COLO829 (cell line): Measurements from ENCODE around the gene VDR.
A peak's percentile ranks its signal among the peaks of the same experiment; 100 is the strongest.

ENCODE experiments used
- DNase-seq: peaks from one replicate; pipeline ENCODE4 v3.0.0; 2012; ENCODE audit warnings: low spot score

The VDR gene

DNA sequence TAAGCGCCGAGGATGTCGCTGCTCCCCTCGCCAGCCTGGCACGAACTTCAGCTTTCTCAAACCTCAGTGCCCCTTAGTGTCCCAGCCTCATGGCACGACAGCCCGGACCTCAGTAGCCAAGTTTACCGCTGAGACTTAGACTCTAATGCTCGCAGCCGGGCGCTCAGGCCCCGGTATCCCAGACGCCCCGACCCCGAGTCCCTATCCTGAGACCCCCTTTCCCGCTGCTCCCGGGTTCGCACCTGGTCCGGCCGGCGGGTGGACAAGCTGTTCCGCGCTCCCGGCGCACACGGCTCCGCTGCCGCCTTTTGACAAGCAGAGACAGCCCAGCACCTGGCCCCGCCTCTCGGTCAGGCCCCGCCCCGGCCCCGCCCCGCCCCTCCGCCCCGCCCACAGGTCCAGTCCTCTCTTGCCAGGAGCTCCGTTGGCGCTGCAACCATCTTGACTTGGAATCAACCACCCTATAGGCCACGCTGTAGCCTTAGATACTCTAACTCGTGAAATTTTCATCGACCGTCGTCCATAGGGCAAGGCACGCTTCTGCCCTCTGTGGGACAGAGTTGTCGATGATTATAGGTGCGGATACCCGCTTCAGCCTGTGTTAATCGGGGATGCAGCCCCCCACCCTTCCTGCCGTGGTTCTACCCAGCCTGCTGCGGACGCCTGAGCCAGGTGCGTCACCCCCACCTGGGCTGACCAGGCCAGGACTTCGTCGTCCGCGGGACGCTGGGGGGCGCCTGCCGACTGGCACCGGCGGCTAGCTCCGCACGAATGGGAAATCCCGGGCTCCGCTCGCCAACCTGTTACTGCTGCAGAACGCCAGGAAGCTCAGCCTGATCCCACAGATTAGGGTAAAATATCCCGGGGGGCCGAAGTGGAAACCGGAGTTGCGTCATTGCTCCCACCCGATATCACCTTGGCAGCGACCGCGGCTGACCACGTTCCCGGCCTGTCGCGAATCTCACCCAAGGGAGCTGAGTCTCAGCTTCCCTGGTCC, at the start of gene VDR:
Gene VDR, minus strand, starts transcription at position 282 of the 997 bp plus-strand sequence. CDS start 25,881 bp downstream, outside the sequence.
- DNase-seq, result peak; percentile 90

DNA sequence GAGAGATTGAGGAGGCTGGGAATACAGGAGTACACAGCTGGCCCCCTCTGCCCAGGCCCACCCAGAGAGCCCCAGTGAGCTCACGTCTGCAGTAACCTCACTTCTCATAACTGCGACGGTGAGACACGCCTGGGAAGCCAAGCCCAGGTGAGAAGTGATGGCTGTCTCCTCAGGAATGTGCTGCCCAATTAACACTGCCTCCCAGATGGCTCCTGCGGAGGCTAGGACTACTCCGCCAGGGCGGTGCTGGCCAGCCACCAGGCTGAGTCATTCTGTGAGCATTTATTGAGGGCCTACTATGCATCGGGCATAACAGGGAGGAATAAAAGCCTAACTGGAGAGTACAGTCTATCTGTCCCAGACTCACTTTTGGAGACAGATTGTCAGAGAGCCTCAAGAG, 49.3 kb upstream of the VDR start:
- DNase-seq, result no peak

DNA sequence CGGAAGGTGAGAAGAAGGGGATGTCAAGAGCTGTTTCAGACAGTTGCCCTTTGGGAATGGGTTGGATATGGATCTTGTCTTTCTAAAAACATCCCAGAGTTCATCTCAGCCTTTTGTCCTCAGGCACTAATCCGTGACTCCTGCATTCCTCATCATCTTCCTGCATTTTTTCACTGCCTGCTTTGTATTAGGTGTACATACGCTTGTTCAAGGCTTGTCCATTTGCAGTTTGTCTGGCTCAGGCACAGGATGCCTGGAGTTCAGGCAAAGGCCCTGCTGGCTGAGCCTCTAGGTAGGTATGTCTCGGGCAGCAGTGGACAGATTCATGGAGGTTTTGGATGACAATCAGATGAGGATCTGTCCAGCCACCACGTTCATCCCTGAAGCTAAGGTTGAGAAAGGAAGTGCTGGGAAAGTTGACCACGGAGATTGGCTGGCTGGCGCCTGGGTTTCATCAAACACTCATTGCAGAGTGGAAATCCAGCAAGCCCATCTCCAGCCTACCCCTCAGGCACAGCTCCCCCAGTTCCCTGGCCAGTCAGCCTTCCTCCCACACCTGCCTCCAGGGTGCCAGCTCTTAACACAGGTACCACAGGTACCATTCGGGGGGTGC, 46.2 kb upstream of the VDR start:
- no peak for DNase-seq

DNA sequence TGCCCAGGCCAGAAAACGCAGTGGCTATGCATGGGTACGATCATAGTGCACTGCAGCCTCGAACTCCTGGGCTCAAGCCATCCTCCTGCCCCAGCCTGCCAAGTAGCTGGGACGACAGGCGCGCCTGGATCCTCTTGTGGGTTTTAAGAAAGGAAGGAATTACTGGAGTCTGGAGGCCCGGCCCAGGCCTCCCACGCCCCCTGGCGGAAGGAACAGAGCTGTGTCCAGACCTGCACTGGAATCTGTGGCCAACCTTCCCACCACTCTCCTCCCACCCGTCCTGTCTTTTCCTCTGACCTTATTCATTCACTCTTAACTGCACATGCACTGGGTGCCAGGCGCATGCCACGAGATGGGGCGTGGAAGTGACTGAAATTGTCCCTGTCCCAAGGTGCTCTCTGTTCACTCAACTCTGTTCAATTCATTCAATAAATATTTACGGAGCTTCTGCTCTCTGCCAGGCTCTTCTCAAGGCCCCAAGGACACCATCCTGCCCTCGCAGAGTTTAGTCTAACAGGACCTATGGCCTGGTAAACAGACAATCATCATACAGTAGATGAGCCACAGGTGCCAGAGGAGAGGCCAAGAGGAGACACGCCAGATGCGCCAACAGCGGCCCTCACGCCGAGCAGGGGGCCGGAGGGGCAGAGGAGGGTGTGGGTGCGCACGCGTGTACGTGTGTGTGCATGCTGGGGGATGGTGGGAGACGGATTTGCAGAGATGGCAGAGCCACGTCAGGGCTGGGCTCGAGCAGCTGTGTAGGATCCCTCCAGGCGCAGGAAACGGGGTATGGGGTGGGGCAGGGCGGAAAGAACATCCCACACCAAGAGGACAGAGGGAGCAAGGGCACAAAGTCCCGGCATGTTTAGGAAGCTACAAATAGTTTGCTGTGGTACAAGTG, 44.9 kb upstream of the VDR start:
- peak; percentile 91 for DNase-seq

- no peak for DNase-seq
Measured at GRCh38 chr12:47947341-47947740, 42.5 kb upstream of the VDR start.

DNA sequence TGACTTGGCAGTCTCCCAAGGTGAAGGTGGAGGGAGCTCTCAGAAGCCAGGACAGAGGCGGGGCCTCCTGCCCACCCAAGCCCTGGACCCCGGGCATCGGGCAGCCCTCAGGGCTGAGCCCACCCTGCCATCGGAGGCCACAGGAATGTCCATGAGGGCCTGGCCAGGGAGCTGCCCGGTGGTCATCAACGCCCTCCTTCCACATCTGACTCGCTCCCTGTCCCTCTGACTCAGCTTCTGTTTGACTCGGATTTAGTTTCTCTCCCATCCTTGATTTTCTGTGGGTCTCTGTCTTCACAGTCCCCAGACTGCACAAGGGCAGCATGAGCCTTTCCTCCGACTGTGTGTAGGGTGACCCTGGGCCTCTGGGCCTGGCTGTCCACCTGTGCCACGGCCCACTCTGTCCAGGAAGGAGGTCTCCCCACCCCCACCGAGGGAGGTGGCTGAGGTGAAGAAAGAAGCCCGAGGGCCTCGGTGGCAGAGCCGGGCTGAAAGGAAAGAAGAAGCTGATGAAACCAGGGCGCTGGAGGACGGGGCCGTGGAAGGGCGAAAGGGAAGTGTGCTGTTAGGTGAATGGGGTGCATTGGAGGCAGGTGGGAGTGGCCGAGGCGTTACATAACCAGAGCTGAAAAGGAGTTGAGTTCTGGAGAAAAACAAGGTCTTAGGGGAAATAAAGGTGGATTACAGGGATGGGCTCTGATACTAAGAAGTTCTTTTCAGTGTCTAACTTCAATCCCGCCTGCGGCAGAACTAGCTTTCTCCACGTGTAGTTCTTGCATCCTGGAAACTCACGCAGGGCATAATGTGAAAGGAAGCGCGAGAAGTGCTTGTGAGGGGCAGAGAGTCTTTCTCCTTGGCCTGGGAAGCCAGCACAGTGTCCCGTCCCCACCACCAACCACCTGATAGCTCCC, 41.9 kb upstream of the VDR start:
- no peak for DNase-seq

- DNase-seq, result no peak
Measured at GRCh38 chr12:47945341-47945728, 40.5 kb upstream of the VDR start.

DNA sequence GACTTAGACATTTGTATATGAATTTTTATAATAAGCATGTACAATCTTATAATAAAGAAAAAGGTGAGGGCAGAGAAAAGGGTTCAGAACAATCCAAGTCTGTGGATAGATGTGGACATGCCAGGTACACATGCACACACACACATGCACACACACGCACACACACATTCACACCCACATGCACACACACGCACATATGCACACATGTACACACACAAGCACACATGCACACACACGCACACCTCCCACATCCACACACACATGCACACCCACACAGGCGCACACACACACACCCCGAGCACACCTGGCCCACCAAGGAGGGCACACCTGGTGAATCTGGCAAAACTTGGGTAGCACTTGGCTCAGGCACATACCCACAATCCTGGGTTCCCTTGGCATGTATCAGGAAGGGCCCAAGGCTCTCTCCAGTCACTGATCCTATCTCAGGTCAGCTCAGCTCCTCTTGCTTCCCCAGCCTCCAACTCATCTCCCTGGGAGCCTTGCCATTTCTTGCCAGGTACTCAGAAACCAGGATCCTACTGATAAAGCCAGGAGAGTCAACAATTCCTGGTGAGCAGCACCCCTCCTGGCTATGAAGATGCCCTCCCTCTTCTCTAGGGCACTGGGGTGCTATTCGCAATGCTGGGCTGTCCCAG, 40.0 kb upstream of the VDR start:
- DNase-seq, result no peak

DNA sequence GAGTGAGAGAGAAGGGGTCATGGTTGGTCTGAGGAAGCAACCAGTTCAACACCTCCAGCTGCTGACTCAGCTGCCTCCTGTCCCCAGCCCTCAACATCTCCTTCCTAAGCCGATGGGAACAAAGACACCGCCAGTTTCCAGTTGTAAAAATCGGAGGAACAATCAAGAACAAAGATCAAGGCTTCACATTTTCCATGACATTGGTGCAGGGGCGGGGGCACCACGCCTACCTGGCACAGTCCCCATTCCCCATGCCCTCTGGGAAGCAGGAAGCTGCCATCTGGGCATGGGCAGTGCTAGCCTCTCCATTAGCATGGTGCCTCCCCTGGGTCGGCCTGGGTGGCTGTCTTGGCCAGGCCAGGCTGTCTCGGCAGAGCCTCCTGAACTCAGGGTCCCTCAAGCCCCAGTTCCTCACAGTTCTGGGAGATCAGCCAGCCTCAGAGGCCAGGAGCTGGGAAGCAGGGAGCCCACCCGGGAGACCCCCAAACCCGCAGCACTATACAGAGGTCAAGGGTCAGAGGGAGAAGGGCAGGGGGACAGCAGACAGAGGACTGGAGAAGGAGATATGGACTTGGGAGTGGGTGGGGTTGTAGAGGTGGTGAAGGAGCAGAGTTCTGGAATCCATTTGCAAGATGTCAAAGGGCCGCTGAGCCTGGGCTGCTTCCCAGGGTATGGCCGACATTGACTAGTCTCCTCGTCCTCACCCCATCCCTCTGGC, 39.0 kb upstream of the VDR start:
- no peak for DNase-seq

GRCh38 chr12:47942614-47943225, 37.9 kb upstream of the VDR start:
- DNase-seq, result no peak

GRCh38 chr12:47941871-47942613, 37.2 kb upstream of the VDR start:
- DNase-seq, result no peak

DNA sequence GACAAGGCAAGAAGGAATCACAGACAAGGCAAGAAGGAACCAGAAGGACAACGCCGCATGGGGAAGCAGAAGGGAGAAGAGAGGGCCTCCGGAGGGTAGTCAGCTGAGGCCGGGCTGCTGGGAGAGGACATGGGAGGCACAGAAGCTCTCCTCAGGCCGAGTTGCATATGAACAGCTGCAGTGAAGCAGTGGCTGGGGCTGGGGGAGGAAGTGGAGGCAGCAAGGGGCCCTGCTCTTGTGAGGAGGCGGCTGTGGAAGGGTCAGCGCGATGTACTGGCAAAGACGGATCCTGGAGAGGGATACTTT, 36.6 kb upstream of the VDR start:
- DNase-seq, result no peak

- DNase-seq, result no peak
Measured at GRCh38 chr12:47940773-47941474, 36.1 kb upstream of the VDR start.

- DNase-seq, result no peak
Measured at GRCh38 chr12:47939009-47939601, 34.3 kb upstream of the VDR start.

GRCh38 chr12:47938594-47938993, 33.8 kb upstream of the VDR start:
- no peak for DNase-seq

GRCh38 chr12:47938093-47938492, 33.3 kb upstream of the VDR start:
- DNase-seq, result no peak

GRCh38 chr12:47935184-47935583, 30.4 kb upstream of the VDR start:
- DNase-seq, result no peak

- DNase-seq, result no peak
Measured at GRCh38 chr12:47931187-47931586, 26.4 kb upstream of the VDR start.
